GM12878 (cell line): ENCODE results near the gene BGLAP.

Experiments
- CBX5 ChIP-seq: sonication (generic); IDR thresholded peaks from 2 replicates; pipeline ENCODE4 v1.6.1; 2016; ENCODE audit warnings: low read depth, moderate library complexity, mild to moderate bottlenecking, inconsistent platforms
- CHD1 ChIP-seq: IDR thresholded peaks from 2 replicates; pipeline ENCODE4 v1.6.1; 2012; ENCODE audit warnings: low read depth, low read length, improper control_type of control experiment
- EP300 ChIP-seq, 2 experiments: fragments of 150-350 bp in 1 of 2; IDR thresholded peaks; 2 replicates each; pipeline ENCODE4 v1.6.1; 2011 to 2012; ENCODE audit warnings: low read depth in 2 of 2, low read length in 2 of 2, borderline replicate concordance in 1 of 2, improper control_type of control experiment in 1 of 2, inconsistent platforms in 1 of 2; ENCODE audit not compliant: control insufficient read depth in 1 of 2
- EZH2 ChIP-seq: IDR thresholded peaks from 2 replicates; pipeline ENCODE4 v1.6.1; 2012; ENCODE audit warnings: low read depth, mild to moderate bottlenecking, control low read depth, inconsistent platforms, low read length, borderline replicate concordance; ENCODE audit not compliant: control insufficient read depth
- FOXK2 ChIP-seq: fragments of 450-650 bp; IDR thresholded peaks from 2 replicates; pipeline ENCODE4 v1.6.1; 2017; ENCODE audit warnings: mild to moderate bottlenecking, moderate library complexity
- IKZF2 ChIP-seq, 2 experiments: fragments of 450-650 bp; IDR thresholded peaks; 2 replicates each; pipeline ENCODE4 v1.6.1; 2017; ENCODE audit warnings: mild to moderate bottlenecking in 2 of 2, moderate library complexity in 2 of 2
- MYC ChIP-seq: IDR thresholded peaks from 2 replicates; pipeline ENCODE4 v1.6.1; 2011; ENCODE audit warnings: mild to moderate bottlenecking, low read length, moderate library complexity, inconsistent platforms; ENCODE audit not compliant: insufficient read depth, insufficient replicate concordance, insufficient read length, severe bottlenecking
- POLR2AphosphoS5 ChIP-seq: IDR thresholded peaks from 2 replicates; pipeline ENCODE4 v1.6.1; 2011; ENCODE audit warnings: mild to moderate bottlenecking, low read length, inconsistent platforms
- RAD21 ChIP-seq: IDR thresholded peaks from 2 replicates; pipeline ENCODE4 v1.6.1; 2011; ENCODE audit warnings: mild to moderate bottlenecking, low read depth, low read length, moderate library complexity; ENCODE audit not compliant: insufficient read depth
- RAD51 ChIP-seq: fragments of 450-650 bp; IDR thresholded peaks from 2 replicates; pipeline ENCODE4 v1.6.1; 2016; ENCODE audit warnings: moderate library complexity, mild to moderate bottlenecking, inconsistent platforms
- TCF7 ChIP-seq: IDR thresholded peaks from 2 replicates; pipeline ENCODE4 v1.6.1; 2014; ENCODE audit warnings: antibody characterized with exemption, borderline replicate concordance
- TF ChIP-seq, protein P1 (sequence below): IDR thresholded peaks from 2 replicates; pipeline ENCODE4 v1.6.1; 2011; ENCODE audit warnings: mild to moderate bottlenecking, low read depth, low read length, moderate library complexity; ENCODE audit not compliant: insufficient replicate concordance
- TF ChIP-seq, protein P2 (sequence below), 3 experiments: IDR thresholded peaks in 2 of 3; conservative IDR thresholded peaks in 1 of 3; 2 replicates each; pipeline ENCODE4 v1.5.1; 2011; ENCODE audit warnings: low read depth in 3 of 3, low read length in 3 of 3, mild to moderate bottlenecking in 3 of 3, control low read depth in 2 of 3, moderate library complexity in 2 of 3, inconsistent platforms in 1 of 3, mixed read lengths in 1 of 3; ENCODE audit not compliant: control insufficient read depth in 2 of 3, insufficient read depth in 1 of 3; ENCODE audit errors: extremely low read depth in 1 of 3
- TF ChIP-seq, protein P3 (sequence below): IDR thresholded peaks from 2 replicates; pipeline ENCODE4 v1.6.1; 2012; ENCODE audit warnings: low read length, inconsistent platforms

DNA sequence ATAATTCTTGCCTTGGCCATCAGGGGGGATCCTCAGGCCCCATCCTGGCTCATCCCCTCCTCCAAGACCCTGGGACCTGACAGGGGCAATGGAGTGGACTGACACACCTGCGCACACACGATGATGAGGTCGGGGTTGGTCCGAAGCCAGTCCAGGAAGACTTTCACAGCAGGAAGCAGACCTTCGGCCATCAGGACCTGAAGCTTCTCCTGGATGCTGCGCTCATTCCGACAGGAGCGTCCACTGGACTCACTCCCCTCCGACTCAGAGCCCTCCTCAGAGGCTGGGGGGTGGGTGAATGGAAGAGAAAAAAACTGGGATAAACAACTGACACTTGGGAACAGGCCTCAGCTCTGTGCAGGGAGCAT lies 21.3 kb downstream of the BGLAP start:
- TF ChIP-seq POLR2AphosphoS5: no peak
- TF ChIP-seq, protein P1, sequence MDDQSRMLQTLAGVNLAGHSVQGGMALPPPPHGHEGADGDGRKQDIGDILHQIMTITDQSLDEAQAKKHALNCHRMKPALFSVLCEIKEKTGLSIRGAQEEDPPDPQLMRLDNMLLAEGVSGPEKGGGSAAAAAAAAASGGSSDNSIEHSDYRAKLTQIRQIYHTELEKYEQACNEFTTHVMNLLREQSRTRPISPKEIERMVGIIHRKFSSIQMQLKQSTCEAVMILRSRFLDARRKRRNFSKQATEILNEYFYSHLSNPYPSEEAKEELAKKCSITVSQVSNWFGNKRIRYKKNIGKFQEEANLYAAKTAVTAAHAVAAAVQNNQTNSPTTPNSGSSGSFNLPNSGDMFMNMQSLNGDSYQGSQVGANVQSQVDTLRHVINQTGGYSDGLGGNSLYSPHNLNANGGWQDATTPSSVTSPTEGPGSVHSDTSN: no peak
- no peak for TF ChIP-seq CHD1
- TF ChIP-seq, protein P2, sequence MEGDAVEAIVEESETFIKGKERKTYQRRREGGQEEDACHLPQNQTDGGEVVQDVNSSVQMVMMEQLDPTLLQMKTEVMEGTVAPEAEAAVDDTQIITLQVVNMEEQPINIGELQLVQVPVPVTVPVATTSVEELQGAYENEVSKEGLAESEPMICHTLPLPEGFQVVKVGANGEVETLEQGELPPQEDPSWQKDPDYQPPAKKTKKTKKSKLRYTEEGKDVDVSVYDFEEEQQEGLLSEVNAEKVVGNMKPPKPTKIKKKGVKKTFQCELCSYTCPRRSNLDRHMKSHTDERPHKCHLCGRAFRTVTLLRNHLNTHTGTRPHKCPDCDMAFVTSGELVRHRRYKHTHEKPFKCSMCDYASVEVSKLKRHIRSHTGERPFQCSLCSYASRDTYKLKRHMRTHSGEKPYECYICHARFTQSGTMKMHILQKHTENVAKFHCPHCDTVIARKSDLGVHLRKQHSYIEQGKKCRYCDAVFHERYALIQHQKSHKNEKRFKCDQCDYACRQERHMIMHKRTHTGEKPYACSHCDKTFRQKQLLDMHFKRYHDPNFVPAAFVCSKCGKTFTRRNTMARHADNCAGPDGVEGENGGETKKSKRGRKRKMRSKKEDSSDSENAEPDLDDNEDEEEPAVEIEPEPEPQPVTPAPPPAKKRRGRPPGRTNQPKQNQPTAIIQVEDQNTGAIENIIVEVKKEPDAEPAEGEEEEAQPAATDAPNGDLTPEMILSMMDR (IDR thresholded peaks at IDR 0.05 in 2 of 3, conservative IDR thresholded peaks at IDR 0.05 in 1 of 3; ENCODE audit: control insufficient read depth in 2 of 3, extremely low read depth in 1 of 3, insufficient read depth in 1 of 3, low read depth in 3 of 3, low read length in 3 of 3): no peak
- no peak for TF ChIP-seq EP300 (IDR thresholded peaks at IDR 0.05; ENCODE audit: borderline replicate concordance in 1 of 2, control insufficient read depth in 1 of 2, low read depth in 2 of 2, low read length in 2 of 2)
- no peak for TF ChIP-seq MYC
- TF ChIP-seq EZH2: no peak
- TF ChIP-seq TCF7: no peak
- no peak for TF ChIP-seq RAD51
- no peak for TF ChIP-seq FOXK2
- no peak for TF ChIP-seq CBX5
- no peak for TF ChIP-seq IKZF2 (IDR thresholded peaks at IDR 0.05)
- TF ChIP-seq, protein P3, sequence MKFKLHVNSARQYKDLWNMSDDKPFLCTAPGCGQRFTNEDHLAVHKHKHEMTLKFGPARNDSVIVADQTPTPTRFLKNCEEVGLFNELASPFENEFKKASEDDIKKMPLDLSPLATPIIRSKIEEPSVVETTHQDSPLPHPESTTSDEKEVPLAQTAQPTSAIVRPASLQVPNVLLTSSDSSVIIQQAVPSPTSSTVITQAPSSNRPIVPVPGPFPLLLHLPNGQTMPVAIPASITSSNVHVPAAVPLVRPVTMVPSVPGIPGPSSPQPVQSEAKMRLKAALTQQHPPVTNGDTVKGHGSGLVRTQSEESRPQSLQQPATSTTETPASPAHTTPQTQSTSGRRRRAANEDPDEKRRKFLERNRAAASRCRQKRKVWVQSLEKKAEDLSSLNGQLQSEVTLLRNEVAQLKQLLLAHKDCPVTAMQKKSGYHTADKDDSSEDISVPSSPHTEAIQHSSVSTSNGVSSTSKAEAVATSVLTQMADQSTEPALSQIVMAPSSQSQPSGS: no peak
- TF ChIP-seq RAD21: no peak
